ENCODE measurements around the gene LRRC43. TPM values are rescaled to one million over a fixed set of nuclear protein-coding genes. Genes with fewer than 3 reads are reported as not detected.

Gene LRRC43
- total RNA-seq, 1 experiment from 2014 or later = 0.22 TPM

- ATAC-seq (peak; percentile 88), DNase-seq (ENCODE audit: low spot score) (peak; percentile 86)
- Mint-ChIP-seq H3K36me3 (peaks cover 4% of the 10 kb centered on the region; the same call in 1 of the 2 replicates), H3K4me1 (0 out of 2 replicates have a peak, but pooled peaks cover 3% of the 10 kb centered on the region), H3K4me3 (no peak overlapping the region), H3K27me3 (ENCODE audit: low read depth) (no peaks in the 10 kb centered on the region), H3K9me3 (peaks cover 14% of the 10 kb centered on the region), H3K27ac (no peak overlapping the region)
- POLR2A ChIA-PET = interaction anchor here (0.6 to 0.8 kb wide), 2 partner anchors 15 to 21 kb away, joined by 3 to 4 read pairs; no protein-coding TSS in a partner anchor
- CTCF ChIA-PET = interaction anchor here (0.6 to 5.4 kb wide), 24 partner anchors 8 to 379 kb away, joined by 3 to 32 read pairs (median 5); partner anchors contain the start of genes B3GNT4, DIABLO, LRRC43 and MLXIP
- TF ChIP-seq HMGXB4 (CRISPR knock-in tag; IDR thresholded peaks at IDR 0.05) (no peak), ERG (CRISPR knock-in tag; IDR thresholded peaks at IDR 0.05) (no peak), ZNF121 (CRISPR knock-in tag; IDR thresholded peaks at IDR 0.05) (0 out of 2 replicates have a peak, but pooled peaks have one; percentile 8), GTF2I (CRISPR knock-in tag; conservative IDR thresholded peaks at IDR 0.05) (no peak), TEAD1 (CRISPR knock-in tag; IDR thresholded peaks at IDR 0.05) (no peak)
- TF ChIP-seq, protein P1, sequence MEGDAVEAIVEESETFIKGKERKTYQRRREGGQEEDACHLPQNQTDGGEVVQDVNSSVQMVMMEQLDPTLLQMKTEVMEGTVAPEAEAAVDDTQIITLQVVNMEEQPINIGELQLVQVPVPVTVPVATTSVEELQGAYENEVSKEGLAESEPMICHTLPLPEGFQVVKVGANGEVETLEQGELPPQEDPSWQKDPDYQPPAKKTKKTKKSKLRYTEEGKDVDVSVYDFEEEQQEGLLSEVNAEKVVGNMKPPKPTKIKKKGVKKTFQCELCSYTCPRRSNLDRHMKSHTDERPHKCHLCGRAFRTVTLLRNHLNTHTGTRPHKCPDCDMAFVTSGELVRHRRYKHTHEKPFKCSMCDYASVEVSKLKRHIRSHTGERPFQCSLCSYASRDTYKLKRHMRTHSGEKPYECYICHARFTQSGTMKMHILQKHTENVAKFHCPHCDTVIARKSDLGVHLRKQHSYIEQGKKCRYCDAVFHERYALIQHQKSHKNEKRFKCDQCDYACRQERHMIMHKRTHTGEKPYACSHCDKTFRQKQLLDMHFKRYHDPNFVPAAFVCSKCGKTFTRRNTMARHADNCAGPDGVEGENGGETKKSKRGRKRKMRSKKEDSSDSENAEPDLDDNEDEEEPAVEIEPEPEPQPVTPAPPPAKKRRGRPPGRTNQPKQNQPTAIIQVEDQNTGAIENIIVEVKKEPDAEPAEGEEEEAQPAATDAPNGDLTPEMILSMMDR (IDR thresholded peaks at IDR 0.05) = peak; percentile 69
These were observed 8.1 kb downstream of the LRRC43 start for GRCh38 chr12:122190842-122191668.

GRCh38 chr12:122192441-122192840, 9.5 kb downstream of the LRRC43 start:
- peak overlapping the region; percentile 4; the same call in 1 of the 2 replicates for H3K27ac Mint-ChIP-seq
- H3K4me1 Mint-ChIP-seq = peaks cover 7% of the 10 kb centered on the region; the same call in 1 of the 2 replicates
- H3K27me3 Mint-ChIP-seq (ENCODE audit: low read depth) = no peaks in the 10 kb centered on the region
- DNase-seq (ENCODE audit: low spot score) = no peak
- peaks cover 4% of the 10 kb centered on the region; the same call in 1 of the 2 replicates for H3K36me3 Mint-ChIP-seq
- ChIA-PET POLR2A (interaction anchor here (0.6 kb wide), 1 partner anchor 276 kb away, joined by 3 read pairs; no protein-coding TSS in a partner anchor), CTCF (interaction anchor here (0.5 to 1.2 kb wide), 5 partner anchors 13 to 886 kb away, joined by 3 to 4 read pairs (median 3); no protein-coding TSS in a partner anchor)
- peaks cover 15% of the 10 kb centered on the region for H3K9me3 Mint-ChIP-seq
- ATAC-seq = no peak
- no peak overlapping the region for H3K4me3 Mint-ChIP-seq
- no peak for TF ChIP-seq ZMAT4 (CRISPR knock-in tag; IDR thresholded peaks at IDR 0.05)
- no peak for TF ChIP-seq RORB (CRISPR knock-in tag; IDR thresholded peaks at IDR 0.05)
- TF ChIP-seq FOXP1 (CRISPR knock-in tag; IDR thresholded peaks at IDR 0.05; ENCODE audit: borderline replicate concordance) = no peak
- no peak for TF ChIP-seq E2F4 (CRISPR knock-in tag; IDR thresholded peaks at IDR 0.05; ENCODE audit: borderline replicate concordance, low read depth)
- TF ChIP-seq PRRX2 (CRISPR knock-in tag; IDR thresholded peaks at IDR 0.05) = no peak
- no peak for TF ChIP-seq GRHL2 (CRISPR knock-in tag; IDR thresholded peaks at IDR 0.05; ENCODE audit: insufficient replicate concordance, severe bottlenecking)
- no peak for TF ChIP-seq GTF2I (CRISPR knock-in tag; conservative IDR thresholded peaks at IDR 0.05)
- TF ChIP-seq E2F1 (CRISPR knock-in tag; IDR thresholded peaks at IDR 0.05) = no peak
- no peak for TF ChIP-seq KAT7 (CRISPR knock-in tag; IDR thresholded peaks at IDR 0.05; ENCODE audit: borderline replicate concordance)
- no peak for TF ChIP-seq OVOL2 (CRISPR knock-in tag; IDR thresholded peaks at IDR 0.05; ENCODE audit: borderline replicate concordance)
- TF ChIP-seq, protein P2, sequence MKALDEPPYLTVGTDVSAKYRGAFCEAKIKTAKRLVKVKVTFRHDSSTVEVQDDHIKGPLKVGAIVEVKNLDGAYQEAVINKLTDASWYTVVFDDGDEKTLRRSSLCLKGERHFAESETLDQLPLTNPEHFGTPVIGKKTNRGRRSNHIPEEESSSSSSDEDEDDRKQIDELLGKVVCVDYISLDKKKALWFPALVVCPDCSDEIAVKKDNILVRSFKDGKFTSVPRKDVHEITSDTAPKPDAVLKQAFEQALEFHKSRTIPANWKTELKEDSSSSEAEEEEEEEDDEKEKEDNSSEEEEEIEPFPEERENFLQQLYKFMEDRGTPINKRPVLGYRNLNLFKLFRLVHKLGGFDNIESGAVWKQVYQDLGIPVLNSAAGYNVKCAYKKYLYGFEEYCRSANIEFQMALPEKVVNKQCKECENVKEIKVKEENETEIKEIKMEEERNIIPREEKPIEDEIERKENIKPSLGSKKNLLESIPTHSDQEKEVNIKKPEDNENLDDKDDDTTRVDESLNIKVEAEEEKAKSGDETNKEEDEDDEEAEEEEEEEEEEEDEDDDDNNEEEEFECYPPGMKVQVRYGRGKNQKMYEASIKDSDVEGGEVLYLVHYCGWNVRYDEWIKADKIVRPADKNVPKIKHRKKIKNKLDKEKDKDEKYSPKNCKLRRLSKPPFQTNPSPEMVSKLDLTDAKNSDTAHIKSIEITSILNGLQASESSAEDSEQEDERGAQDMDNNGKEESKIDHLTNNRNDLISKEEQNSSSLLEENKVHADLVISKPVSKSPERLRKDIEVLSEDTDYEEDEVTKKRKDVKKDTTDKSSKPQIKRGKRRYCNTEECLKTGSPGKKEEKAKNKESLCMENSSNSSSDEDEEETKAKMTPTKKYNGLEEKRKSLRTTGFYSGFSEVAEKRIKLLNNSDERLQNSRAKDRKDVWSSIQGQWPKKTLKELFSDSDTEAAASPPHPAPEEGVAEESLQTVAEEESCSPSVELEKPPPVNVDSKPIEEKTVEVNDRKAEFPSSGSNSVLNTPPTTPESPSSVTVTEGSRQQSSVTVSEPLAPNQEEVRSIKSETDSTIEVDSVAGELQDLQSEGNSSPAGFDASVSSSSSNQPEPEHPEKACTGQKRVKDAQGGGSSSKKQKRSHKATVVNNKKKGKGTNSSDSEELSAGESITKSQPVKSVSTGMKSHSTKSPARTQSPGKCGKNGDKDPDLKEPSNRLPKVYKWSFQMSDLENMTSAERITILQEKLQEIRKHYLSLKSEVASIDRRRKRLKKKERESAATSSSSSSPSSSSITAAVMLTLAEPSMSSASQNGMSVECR (CRISPR knock-in tag; IDR thresholded peaks at IDR 0.05; ENCODE audit: borderline replicate concordance) = no peak
- TF ChIP-seq SOX15 (CRISPR knock-in tag; IDR thresholded peaks at IDR 0.05) = no peak
- TF ChIP-seq PREB (CRISPR knock-in tag; IDR thresholded peaks at IDR 0.05; ENCODE audit: borderline replicate concordance) = no peak
- no peak for TF ChIP-seq ZNF263 (CRISPR knock-in tag; IDR thresholded peaks at IDR 0.05; ENCODE audit: low read depth)
